Measurements from ENCODE around the gene SPACA7.

SPACA7 gene

DNA sequence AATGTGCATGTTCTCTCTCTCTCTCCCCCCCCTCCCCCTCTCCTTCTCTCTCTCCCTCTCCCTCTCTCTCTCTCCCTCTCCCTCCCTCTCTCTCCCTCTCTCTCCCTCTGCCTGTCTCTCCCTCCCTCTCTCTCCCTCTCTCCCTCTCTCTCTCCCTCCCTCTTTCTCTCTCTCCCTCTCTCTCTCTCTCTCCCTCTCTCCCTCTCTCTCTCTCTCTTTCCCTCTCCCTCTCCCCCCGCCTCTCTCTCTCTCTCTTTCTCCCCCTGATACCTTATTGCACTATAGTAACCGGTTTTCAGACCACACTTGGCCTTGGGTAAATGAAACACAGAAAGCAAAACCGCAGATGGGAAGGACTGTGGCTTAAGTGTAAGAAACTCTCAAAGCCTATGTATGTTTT, 34.7 kb upstream of the SPACA7 start:
- H3K27me3 Mint-ChIP-seq (ENCODE audit: low read depth, poor library complexity) = peaks cover 73% of the 10 kb centered on the region
- no peak for DNase-seq
- H3K4me1 Mint-ChIP-seq = peaks cover 25% of the 10 kb centered on the region
- TF ChIP-seq, protein P1, sequence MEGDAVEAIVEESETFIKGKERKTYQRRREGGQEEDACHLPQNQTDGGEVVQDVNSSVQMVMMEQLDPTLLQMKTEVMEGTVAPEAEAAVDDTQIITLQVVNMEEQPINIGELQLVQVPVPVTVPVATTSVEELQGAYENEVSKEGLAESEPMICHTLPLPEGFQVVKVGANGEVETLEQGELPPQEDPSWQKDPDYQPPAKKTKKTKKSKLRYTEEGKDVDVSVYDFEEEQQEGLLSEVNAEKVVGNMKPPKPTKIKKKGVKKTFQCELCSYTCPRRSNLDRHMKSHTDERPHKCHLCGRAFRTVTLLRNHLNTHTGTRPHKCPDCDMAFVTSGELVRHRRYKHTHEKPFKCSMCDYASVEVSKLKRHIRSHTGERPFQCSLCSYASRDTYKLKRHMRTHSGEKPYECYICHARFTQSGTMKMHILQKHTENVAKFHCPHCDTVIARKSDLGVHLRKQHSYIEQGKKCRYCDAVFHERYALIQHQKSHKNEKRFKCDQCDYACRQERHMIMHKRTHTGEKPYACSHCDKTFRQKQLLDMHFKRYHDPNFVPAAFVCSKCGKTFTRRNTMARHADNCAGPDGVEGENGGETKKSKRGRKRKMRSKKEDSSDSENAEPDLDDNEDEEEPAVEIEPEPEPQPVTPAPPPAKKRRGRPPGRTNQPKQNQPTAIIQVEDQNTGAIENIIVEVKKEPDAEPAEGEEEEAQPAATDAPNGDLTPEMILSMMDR (IDR thresholded peaks at IDR 0.05) = no peak
- H3K36me3 Mint-ChIP-seq (ENCODE audit: low read depth) = peaks cover 2% of the 10 kb centered on the region
- H3K4me3 Mint-ChIP-seq = no peak overlapping the region
- peaks cover 40% of the 10 kb centered on the region for H3K9me3 Mint-ChIP-seq
- H3K27ac Mint-ChIP-seq = no peak overlapping the region

- H3K4me3 Mint-ChIP-seq = no peak overlapping the region
- H3K4me1 Mint-ChIP-seq = peaks cover 31% of the 10 kb centered on the region
- no peaks in the 10 kb centered on the region for H3K36me3 Mint-ChIP-seq (ENCODE audit: low read depth)
- H3K9me3 Mint-ChIP-seq = peaks cover 33% of the 10 kb centered on the region
- DNase-seq = no peak
- no peak overlapping the region for H3K27ac Mint-ChIP-seq
- H3K27me3 Mint-ChIP-seq (ENCODE audit: low read depth, poor library complexity) = peaks cover 79% of the 10 kb centered on the region
- TF ChIP-seq, protein P1 (IDR thresholded peaks at IDR 0.05) = no peak
These were observed 34.0 kb upstream of the SPACA7 start for GRCh38 chr13:112341976-112342735.

- Mint-ChIP-seq H3K9me3 (peaks cover 26% of the 10 kb centered on the region), H3K36me3 (ENCODE audit: low read depth) (no peaks in the 10 kb centered on the region), H3K4me1 (peaks cover 37% of the 10 kb centered on the region), H3K27me3 (ENCODE audit: low read depth, poor library complexity) (peaks cover 80% of the 10 kb centered on the region), H3K4me3 (no peak overlapping the region), H3K27ac (no peak overlapping the region)
- no peak for DNase-seq
- TF ChIP-seq, protein P1 (IDR thresholded peaks at IDR 0.05) = no peak
These were observed 33.3 kb upstream of the SPACA7 start for GRCh38 chr13:112342841-112343361.

DNA sequence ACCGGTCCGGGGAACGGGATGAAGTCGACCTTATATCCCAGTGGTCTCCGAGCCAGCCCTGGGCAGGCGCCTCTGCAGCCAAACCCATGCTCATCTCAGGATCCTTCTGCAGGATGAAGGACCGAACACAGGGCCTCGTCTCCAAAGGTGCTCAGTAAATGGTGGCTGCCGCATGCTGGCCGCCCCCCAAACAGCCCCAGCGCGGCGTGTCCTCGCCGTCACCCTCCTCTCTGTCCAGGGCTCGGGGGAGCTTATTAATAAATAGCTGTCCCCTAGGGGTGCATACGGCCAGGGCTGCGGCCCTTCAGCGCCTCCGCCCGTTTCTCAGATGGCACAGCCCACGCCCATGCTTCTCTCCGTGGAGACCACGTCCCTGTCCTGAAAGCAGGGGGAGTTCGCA, 32.6 kb upstream of the SPACA7 start:
- Mint-ChIP-seq H3K27me3 (ENCODE audit: low read depth, poor library complexity) (peaks cover 84% of the 10 kb centered on the region), H3K4me3 (no peak overlapping the region), H3K9me3 (peaks cover 20% of the 10 kb centered on the region), H3K4me1 (peaks cover 40% of the 10 kb centered on the region), H3K27ac (no peak overlapping the region), H3K36me3 (ENCODE audit: low read depth) (no peaks in the 10 kb centered on the region)
- TF ChIP-seq, protein P1 (IDR thresholded peaks at IDR 0.05) = no peak
- DNase-seq = no peak

- peak overlapping the region; percentile 60 for H3K4me3 Mint-ChIP-seq
- peaks cover 82% of the 10 kb centered on the region for H3K27me3 Mint-ChIP-seq (ENCODE audit: low read depth, poor library complexity)
- TF ChIP-seq, protein P1 (IDR thresholded peaks at IDR 0.05) = no peak
- no peak for DNase-seq
- peaks cover 40% of the 10 kb centered on the region for H3K4me1 Mint-ChIP-seq
- no peaks in the 10 kb centered on the region for H3K36me3 Mint-ChIP-seq (ENCODE audit: low read depth)
- no peaks in the 10 kb centered on the region for H3K9me3 Mint-ChIP-seq
- H3K27ac Mint-ChIP-seq = no peak overlapping the region
These were observed 30.4 kb upstream of the SPACA7 start for GRCh38 chr13:112345826-112346172.
